Mucosa of descending colon (tissue), 3 donors: ENCODE results near the gene SPON1. TPM values are rescaled to one million over a fixed set of nuclear protein-coding genes. Genes with fewer than 3 reads are reported as not detected.

ENCODE experiments used
- ATAC-seq: fragments of 200-7000 bp; cut with Tn5 transposase; one replicate; pipeline ENCODE4 v1.9.1; 2020; ENCODE audit warnings: mild to moderate bottlenecking, moderate library complexity
- DNase-seq, 3 donors: peaks; one replicate each; pipeline ENCODE4 v3.0.0-alpha.2; 2020
- H3K36me3 ChIP-seq: fragments of 200-600 bp; one replicate; pipeline ENCODE4 v1.8.0; 2021; ENCODE audit warnings: low read depth, mild to moderate bottlenecking
- H3K4me1 ChIP-seq: fragments of 200-600 bp; one replicate; pipeline ENCODE4 v1.8.0; 2021; ENCODE audit warnings: low read depth, mild to moderate bottlenecking
- H3K4me3 ChIP-seq: fragments of 200-600 bp; one replicate; pipeline ENCODE4 v1.8.0; 2021; ENCODE audit warnings: mild to moderate bottlenecking
- H3K9me3 ChIP-seq: fragments of 200-600 bp; one replicate; pipeline ENCODE4 v1.8.0; 2021; ENCODE audit warnings: mild to moderate bottlenecking
- intact Hi-C, 2 donors: fragments of 100-400 bp; cut with DNase I in 1 of 2; cut with micrococcal nuclease in 1 of 2; formaldehyde crosslinking; loops; one replicate each; pipeline versions ENCODE4 v1.11.0 to v1.11.1; 2022; cut with DNase I, micrococcal nuclease
- total RNA-seq, 3 donors: library from RNA; stranded (reverse); fragmentation: NEBNext Ultra II Directional in 2 of 3; extraction: Animal tissue kit (Norgen Biotek cat#: 25700) in 2 of 3; gene quantifications; one replicate each; pipeline versions ENCODE4 v1.2.1 to v1.2.4, GENCODE V29; 2021 to 2023
- TF ChIP-seq, protein P1 (sequence below): fragments of 200-600 bp; IDR thresholded peaks from one replicate; pipeline ENCODE4 v1.8.0; 2022; ENCODE audit warnings: antibody characterized with exemption, mild to moderate bottlenecking
- donor health status: DM: no; HTN: no; CAD: no; lungs with moderate emphysema.
- donor health status: DM: no; HTN: no; CAD: no.
- donor health status: DM: no; HTN: yes; CAD: no.

SPON1 gene
- total RNA-seq, 3 donors from 2014 or later: 43.6 to 85.5 (median 64.2) TPM

DNA sequence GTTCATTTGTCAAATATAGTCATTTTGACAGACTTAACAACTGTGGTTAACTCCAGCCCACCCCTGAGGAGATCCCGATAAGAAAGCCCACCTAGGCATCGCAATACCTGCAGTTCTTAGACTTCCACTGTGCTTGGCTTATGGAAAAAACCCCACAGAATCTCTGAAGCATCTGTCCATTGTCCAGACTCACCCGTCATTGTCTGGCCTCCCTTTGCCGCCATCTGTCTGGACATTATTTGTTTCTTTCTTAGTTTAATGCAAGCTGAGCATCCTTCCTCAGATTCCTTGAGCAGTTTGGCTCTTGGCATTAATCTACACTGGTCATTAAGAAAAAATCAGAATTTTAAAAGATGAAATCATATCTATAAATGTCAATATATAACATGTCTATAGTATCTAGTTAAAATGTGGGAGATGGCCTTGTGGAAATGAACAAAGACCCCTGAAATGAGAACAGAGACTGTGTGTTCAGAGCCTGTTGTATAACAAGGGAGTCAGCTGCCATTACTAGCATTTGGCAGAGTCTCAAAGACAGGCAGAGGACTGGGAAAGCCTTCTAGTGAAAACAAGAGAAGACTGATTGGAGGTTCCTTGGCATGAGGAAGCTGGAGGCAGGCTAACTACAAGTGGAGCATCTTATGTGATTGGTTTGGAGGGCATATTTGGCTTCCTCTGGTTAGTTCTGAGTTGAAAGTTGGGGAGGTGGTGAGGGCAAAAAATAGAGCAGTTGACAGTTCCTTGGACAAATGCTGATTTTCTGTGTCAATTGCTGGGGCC, 80.4 kb downstream of the SPON1 start:
- Histone ChIP-seq H3K36me3 (no peaks in the 10 kb centered on the region), H3K9me3 (no peaks in the 10 kb centered on the region), H3K4me1 (no peaks in the 10 kb centered on the region), H3K4me3 (no peak overlapping the region)
- intact Hi-C loops: no loop called here
- no peak for ATAC-seq
- TF ChIP-seq, protein P1, sequence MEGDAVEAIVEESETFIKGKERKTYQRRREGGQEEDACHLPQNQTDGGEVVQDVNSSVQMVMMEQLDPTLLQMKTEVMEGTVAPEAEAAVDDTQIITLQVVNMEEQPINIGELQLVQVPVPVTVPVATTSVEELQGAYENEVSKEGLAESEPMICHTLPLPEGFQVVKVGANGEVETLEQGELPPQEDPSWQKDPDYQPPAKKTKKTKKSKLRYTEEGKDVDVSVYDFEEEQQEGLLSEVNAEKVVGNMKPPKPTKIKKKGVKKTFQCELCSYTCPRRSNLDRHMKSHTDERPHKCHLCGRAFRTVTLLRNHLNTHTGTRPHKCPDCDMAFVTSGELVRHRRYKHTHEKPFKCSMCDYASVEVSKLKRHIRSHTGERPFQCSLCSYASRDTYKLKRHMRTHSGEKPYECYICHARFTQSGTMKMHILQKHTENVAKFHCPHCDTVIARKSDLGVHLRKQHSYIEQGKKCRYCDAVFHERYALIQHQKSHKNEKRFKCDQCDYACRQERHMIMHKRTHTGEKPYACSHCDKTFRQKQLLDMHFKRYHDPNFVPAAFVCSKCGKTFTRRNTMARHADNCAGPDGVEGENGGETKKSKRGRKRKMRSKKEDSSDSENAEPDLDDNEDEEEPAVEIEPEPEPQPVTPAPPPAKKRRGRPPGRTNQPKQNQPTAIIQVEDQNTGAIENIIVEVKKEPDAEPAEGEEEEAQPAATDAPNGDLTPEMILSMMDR: no peak
- DNase-seq: no peak

DNA sequence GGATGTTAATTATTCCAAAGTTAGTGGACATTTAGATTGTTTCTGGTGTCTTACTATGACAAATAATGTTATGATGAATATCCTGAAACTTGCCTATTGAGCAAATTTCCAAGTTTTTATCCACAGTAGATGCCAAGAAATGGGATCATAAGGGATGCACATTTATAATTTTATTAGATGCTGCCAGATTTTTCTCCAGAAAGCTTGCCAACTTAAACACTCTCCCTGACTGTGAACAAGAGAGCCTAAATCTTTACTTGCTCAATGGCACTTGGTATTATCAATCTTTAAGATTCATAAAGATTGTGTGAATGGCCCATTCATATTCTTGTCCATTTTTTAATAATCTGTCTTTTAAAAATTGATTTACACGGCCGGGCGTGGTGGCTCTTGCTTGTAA, 82.4 kb downstream of the SPON1 start:
- Histone ChIP-seq H3K4me3 (no peak overlapping the region), H3K4me1 (no peaks in the 10 kb centered on the region), H3K36me3 (no peaks in the 10 kb centered on the region), H3K9me3 (no peaks in the 10 kb centered on the region)
- TF ChIP-seq, protein P1: no peak
- DNase-seq: no peak
- no peak for ATAC-seq
- intact Hi-C loops: no loop called here

DNA sequence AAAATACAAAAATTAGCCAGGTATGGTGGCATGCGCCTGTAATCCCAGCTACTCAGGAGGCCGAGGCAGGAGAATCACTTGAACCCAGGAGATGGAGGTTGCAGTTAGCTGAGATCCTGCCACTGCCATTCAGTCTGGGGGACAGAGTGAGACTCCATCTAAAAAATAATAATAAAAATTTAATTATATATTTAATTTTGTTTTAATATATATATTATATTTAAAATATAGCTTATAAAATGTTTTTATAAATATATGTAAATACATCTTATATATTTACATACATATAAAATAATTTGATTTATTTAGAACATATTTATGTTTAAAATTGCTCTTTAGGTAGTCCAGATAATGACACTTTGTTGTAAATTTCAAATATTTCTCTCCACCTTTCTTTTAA, 82.9 kb downstream of the SPON1 start:
- no peak for ATAC-seq
- no peaks in the 10 kb centered on the region for H3K4me1 ChIP-seq
- no peaks in the 10 kb centered on the region for H3K9me3 ChIP-seq
- H3K4me3 ChIP-seq: no peak overlapping the region
- intact Hi-C loops: no loop called here
- TF ChIP-seq, protein P1: no peak
- no peaks in the 10 kb centered on the region for H3K36me3 ChIP-seq
- no peak for DNase-seq

DNA sequence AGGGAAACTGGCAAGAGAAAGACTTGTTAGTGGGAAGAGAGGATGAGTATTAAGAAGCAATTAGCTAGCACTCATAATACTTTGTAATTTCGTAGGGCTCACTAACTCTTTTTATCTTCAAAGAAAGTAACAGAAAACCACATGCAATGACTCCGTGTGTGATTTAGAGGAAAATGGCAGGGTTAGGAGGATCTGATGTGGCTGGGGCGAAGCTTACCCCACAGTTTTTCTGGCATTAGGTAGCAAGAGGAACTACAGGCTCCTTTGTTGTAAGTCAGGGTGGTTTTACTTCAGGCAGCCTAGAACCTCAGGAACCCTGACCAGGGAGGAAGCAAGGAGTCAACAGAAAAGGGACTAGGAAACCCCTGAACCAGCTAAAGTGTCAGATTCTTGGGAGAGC, 89.7 kb downstream of the SPON1 start:
- Histone ChIP-seq H3K4me1 (peaks cover 8% of the 10 kb centered on the region), H3K4me3 (no peak overlapping the region), H3K36me3 (no peaks in the 10 kb centered on the region), H3K9me3 (no peaks in the 10 kb centered on the region)
- intact Hi-C loops: no loop called here
- DNase-seq: no peak
- TF ChIP-seq, protein P1: no peak
- ATAC-seq: no peak

DNA sequence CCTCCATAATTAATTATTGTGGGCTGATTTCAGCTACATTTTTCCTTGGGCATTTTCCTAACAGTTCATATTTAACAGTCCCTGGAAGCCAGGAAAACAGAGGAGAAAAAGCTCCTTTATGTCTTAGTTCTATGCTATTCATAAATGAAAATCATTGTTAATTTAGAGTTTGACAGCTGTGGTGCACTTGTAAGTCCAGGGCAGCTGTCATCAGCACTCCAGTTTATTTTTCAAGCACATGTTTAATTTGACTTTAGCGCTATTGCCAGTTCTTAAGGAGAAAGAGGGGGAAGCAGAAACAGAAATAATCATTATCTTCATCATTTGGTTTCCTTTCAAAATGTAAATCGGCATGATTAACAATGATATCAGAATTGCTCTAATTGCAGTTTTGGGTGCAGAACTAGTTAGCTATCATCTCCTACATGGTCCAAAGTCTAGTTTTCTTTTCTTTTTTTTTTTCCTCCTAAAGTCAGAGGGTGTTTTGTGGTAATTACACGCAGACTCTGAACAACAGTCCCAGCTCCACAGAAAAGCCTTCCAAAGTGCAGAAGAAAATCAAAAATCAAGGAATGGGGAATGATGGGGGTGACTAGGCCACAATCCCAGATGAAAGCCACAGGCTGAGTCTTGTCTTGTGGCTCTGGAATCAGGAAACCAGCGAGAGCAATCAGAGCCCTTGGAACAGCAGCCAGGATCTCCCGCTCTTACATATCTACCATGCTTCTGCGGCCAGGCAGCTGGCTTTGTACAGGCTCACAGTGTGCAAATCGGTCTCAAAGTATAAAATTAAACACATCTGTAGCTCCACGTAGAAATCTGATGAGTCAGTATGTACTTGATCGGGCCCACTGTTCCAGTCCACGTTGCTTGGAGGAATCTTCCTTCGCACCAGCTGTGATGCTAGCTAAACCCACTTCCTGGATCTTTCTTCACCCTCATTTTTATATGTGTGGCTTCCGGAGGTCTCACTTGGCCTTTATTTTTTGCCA, 91.9 kb downstream of the SPON1 start:
- DNase-seq (peak in 1 of 3 donors; percentile 17), ATAC-seq (peak; percentile 36)
- TF ChIP-seq, protein P1: no peak
- peaks cover 8% of the 10 kb centered on the region for H3K4me1 ChIP-seq
- intact Hi-C loops: no loop called here
- H3K36me3 ChIP-seq: no peaks in the 10 kb centered on the region
- no peak overlapping the region for H3K4me3 ChIP-seq
- no peaks in the 10 kb centered on the region for H3K9me3 ChIP-seq
